Esophagus squamous epithelium (tissue), 5 donors: Measurements from ENCODE around the gene EYS. TPM values are rescaled to one million over a fixed set of nuclear protein-coding genes. Genes with fewer than 3 reads are reported as not detected.

Source experiments
- DNase-seq: peaks from one replicate; lab custom pipeline; 2025; lab: John Stamatoyannopoulos, UW
- H3K27ac ChIP-seq, 4 donors: fragments of 200-600 bp; sonication (generic); one replicate each; pipeline ENCODE4 v1.5.1; 2016 to 2019; ENCODE audit warnings: mild to moderate bottlenecking in 1 of 4
- H3K27me3 ChIP-seq, 4 donors: fragments of 200-600 bp; sonication (generic); 1 replicate in 3 of 4; 2 replicates in 1 of 4; pipeline versions ENCODE4 v1.5.1 to v1.6.0; 2017 to 2021; ENCODE audit warnings: antibody characterized with exemption in 1 of 4
- H3K36me3 ChIP-seq, 3 donors: fragments of 200-600 bp; sonication (generic); one replicate each; pipeline ENCODE4 v1.5.1; 2016 to 2019
- H3K4me1 ChIP-seq, 3 donors: fragments of 200-600 bp; sonication (generic); one replicate each; pipeline ENCODE4 v1.5.1; 2017 to 2019
- H3K4me3 ChIP-seq, 4 donors: fragments of 200-600 bp; sonication (generic); 1 replicate in 3 of 4; 2 replicates in 1 of 4; pipeline ENCODE4 v1.5.1; 2016 to 2019; ENCODE audit warnings: mild to moderate bottlenecking in 2 of 4, moderate library complexity in 1 of 4
- H3K9me3 ChIP-seq, 3 donors: fragments of 200-600 bp; sonication (generic); one replicate each; pipeline ENCODE4 v1.5.1; 2016 to 2019
- POLR2A ChIP-seq, 4 donors: fragments of 450-650 bp; IDR thresholded peaks; one replicate each; pipeline ENCODE4 v1.6.1; 2017; ENCODE audit warnings: antibody characterized with exemption in 4 of 4, mild to moderate bottlenecking in 4 of 4, moderate library complexity in 3 of 4
- WGBS, 2 donors: methylation state at CpG; one replicate each; pipeline ENCODE4 v1.1.5; 2018; 5-methylcytosine and 5-hydroxymethylcytosine counted together
- intact Hi-C: fragments of 100-400 bp; cut with DNase I; formaldehyde crosslinking; loops from one replicate; pipeline ENCODE4 v1.15.0; 2022
- total RNA-seq, 4 donors: library from RNA; depleted of rRNA; stranded (reverse); fragments of >200 nt; gene quantifications; one replicate each; pipeline ENCODE4 v1.1.0, GENCODE V29; 2016
- TF ChIP-seq, protein P1 (sequence below), 6 experiments: fragments of 450-650 bp in 4 of 6; fragments of 200-600 bp in 2 of 6; sonication (generic) in 2 of 6; IDR thresholded peaks; one replicate each; pipeline ENCODE4 v1.5.1; 2016 to 2019; ENCODE audit warnings: antibody characterized with exemption in 6 of 6, mild to moderate bottlenecking in 4 of 6, moderate library complexity in 4 of 6
- donor health status: DM: yes; HTN: yes; CAD: no.

EYS gene
- total RNA-seq, 4 donors from 2014 or later: 0.87 TPM; not detected in 3

- Histone ChIP-seq H3K4me1 (no peaks in the 10 kb centered on the region), H3K4me3 (no peak overlapping the region), H3K9me3 (no peaks in the 10 kb centered on the region), H3K27me3 (no peaks in the 10 kb centered on the region), H3K27ac (no peak overlapping the region), H3K36me3 (no peaks in the 10 kb centered on the region)
- intact Hi-C loops: no loop called here
- no peak for DNase-seq
- WGBS, 2 donors: 35 to 48% methylated on average over 1 of the region's 1 CpG
- no peak for TF ChIP-seq POLR2A (IDR thresholded peaks at IDR 0.05)
Measured at GRCh38 chr6:64429926-64430325, 1277.1 kb downstream of the EYS start.

GRCh38 chr6:64428186-64428585 lies 1278.8 kb downstream of the EYS start:
- H3K4me1 ChIP-seq: no peaks in the 10 kb centered on the region
- H3K36me3 ChIP-seq: no peaks in the 10 kb centered on the region
- no peak overlapping the region for H3K27ac ChIP-seq
- intact Hi-C loops: no loop called here
- no peaks in the 10 kb centered on the region for H3K27me3 ChIP-seq
- no peak overlapping the region for H3K4me3 ChIP-seq
- DNase-seq: no peak
- WGBS, 2 donors: 35 to 42% methylated on average over 1 of the region's 1 CpG
- no peak for TF ChIP-seq POLR2A (IDR thresholded peaks at IDR 0.05)
- TF ChIP-seq, protein P1, sequence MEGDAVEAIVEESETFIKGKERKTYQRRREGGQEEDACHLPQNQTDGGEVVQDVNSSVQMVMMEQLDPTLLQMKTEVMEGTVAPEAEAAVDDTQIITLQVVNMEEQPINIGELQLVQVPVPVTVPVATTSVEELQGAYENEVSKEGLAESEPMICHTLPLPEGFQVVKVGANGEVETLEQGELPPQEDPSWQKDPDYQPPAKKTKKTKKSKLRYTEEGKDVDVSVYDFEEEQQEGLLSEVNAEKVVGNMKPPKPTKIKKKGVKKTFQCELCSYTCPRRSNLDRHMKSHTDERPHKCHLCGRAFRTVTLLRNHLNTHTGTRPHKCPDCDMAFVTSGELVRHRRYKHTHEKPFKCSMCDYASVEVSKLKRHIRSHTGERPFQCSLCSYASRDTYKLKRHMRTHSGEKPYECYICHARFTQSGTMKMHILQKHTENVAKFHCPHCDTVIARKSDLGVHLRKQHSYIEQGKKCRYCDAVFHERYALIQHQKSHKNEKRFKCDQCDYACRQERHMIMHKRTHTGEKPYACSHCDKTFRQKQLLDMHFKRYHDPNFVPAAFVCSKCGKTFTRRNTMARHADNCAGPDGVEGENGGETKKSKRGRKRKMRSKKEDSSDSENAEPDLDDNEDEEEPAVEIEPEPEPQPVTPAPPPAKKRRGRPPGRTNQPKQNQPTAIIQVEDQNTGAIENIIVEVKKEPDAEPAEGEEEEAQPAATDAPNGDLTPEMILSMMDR (IDR thresholded peaks at IDR 0.05): no peak
- no peaks in the 10 kb centered on the region for H3K9me3 ChIP-seq

DNA sequence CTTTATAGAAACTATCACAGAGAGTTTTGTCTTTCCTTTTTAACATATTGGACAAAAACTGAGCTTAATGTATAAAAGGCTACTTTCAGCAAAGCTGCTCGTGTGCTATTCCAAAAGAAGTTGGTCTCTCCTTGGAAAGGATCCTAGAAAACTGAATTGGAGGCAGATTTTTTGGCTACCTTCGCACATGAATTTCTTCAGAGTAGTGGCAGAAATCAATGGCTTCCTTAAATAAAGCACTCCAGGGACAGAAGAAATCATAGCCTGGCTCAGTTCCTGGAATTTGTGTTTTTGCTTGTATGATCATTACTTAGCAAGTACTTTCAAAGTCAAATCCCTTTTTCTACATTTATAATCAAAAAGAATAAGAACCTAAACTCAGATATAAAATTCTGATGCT lies 1291.1 kb downstream of the EYS start:
- 20 to 48% methylated on average over 2 of the region's 2 CpGs for WGBS, 2 donors
- no peaks in the 10 kb centered on the region for H3K9me3 ChIP-seq
- no peaks in the 10 kb centered on the region for H3K4me1 ChIP-seq
- no peak overlapping the region for H3K4me3 ChIP-seq
- no peaks in the 10 kb centered on the region for H3K36me3 ChIP-seq
- no peak for DNase-seq
- no peaks in the 10 kb centered on the region for H3K27me3 ChIP-seq
- H3K27ac ChIP-seq: no peak overlapping the region
- TF ChIP-seq, protein P1 (IDR thresholded peaks at IDR 0.05): no peak
- TF ChIP-seq POLR2A (IDR thresholded peaks at IDR 0.05): no peak
- intact Hi-C loops: no loop called here

GRCh38 chr6:64411226-64411625 lies 1295.8 kb downstream of the EYS start:
- H3K9me3 ChIP-seq: no peaks in the 10 kb centered on the region
- TF ChIP-seq POLR2A (IDR thresholded peaks at IDR 0.05): no peak
- TF ChIP-seq, protein P1 (IDR thresholded peaks at IDR 0.05): no peak
- intact Hi-C loops: no loop called here
- no peak overlapping the region for H3K4me3 ChIP-seq
- H3K4me1 ChIP-seq: no peaks in the 10 kb centered on the region
- no peak for DNase-seq
- no peaks in the 10 kb centered on the region for H3K36me3 ChIP-seq
- no peak overlapping the region for H3K27ac ChIP-seq
- H3K27me3 ChIP-seq: no peaks in the 10 kb centered on the region

DNA sequence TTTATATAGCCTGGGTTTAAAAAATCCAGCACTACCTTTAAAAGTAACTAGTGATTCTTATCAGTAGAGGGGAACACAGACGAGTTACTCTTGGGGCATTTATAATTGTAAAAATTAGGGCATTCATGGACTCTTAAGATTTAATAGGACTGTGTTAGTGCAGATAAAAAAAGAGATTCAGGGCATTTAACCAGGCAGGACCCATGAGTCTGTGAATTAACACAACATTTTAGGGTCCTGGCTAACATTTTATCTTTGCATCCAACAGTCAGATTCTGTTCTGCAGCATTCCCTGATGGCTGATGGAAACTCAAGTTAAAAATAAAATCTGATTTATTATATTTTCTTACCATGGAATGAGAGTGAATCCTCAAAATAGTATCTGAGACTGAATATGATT lies 1297.1 kb downstream of the EYS start:
- H3K27ac ChIP-seq: no peak overlapping the region
- H3K4me1 ChIP-seq: no peaks in the 10 kb centered on the region
- 53 to 65% methylated on average over 1 of the region's 1 CpG for WGBS, 2 donors
- intact Hi-C loops: no loop called here
- H3K36me3 ChIP-seq: no peaks in the 10 kb centered on the region
- TF ChIP-seq POLR2A (IDR thresholded peaks at IDR 0.05): no peak
- TF ChIP-seq, protein P1 (IDR thresholded peaks at IDR 0.05): no peak
- no peak for DNase-seq
- no peaks in the 10 kb centered on the region for H3K9me3 ChIP-seq
- no peak overlapping the region for H3K4me3 ChIP-seq
- H3K27me3 ChIP-seq: no peaks in the 10 kb centered on the region

DNA sequence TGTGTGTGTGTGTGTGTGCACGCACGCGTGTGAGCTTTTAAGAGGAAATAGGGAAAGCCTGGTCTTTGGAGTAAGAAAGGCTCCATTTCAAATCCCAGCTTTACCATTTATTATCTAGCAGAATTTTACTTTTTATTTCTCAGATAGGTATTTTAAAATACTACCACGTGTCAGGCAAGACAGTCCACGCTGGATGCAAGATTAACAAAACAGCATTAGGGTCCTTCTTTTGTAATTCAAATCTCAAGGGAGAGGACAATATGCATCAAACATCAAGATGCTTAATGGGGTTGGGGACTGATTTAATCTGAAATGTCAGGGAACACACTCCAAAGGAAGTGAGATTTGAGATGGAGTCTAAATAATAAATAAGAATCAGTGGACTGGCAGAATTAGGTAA lies 1302.6 kb downstream of the EYS start:
- Histone ChIP-seq H3K27ac (no peak overlapping the region), H3K9me3 (no peaks in the 10 kb centered on the region), H3K4me1 (no peaks in the 10 kb centered on the region), H3K36me3 (no peaks in the 10 kb centered on the region), H3K4me3 (no peak overlapping the region), H3K27me3 (no peaks in the 10 kb centered on the region)
- no peak for TF ChIP-seq POLR2A (IDR thresholded peaks at IDR 0.05)
- TF ChIP-seq, protein P1 (IDR thresholded peaks at IDR 0.05): no peak
- intact Hi-C loops: no loop called here
- WGBS, 2 donors: 65 to 80% methylated on average over 5 of the region's 5 CpGs
- no peak for DNase-seq
